ENCODE data around the gene KRTAP5-5. TPM values are rescaled to one million over a fixed set of nuclear protein-coding genes. Genes with fewer than 3 reads are reported as not detected.
A peak's percentile ranks its signal among the peaks of the same experiment; 100 is the strongest.

Gene KRTAP5-5
- total and polyA plus RNA-seq, 2 donors (not counting 3 experiments of a cell fraction or from before 2014, with no cell fraction given) = not detected

GRCh38 chr11:1639102-1639620, 9.6 kb downstream of the KRTAP5-5 start:
- intact Hi-C loops (cut with micrococcal nuclease) = loop anchor here (5.0 kb wide), 1 partner anchor 52 kb away; the partner anchor contains the start of gene KRTAP5-1

More at GRCh38 chr11:1639102-1639620, 9.6 kb downstream of the KRTAP5-5 start:
- POLR2A ChIA-PET = no interaction called here
- no TSS peak for BruUV-seq (replicated peaks)
- dilution Hi-C loops (cut with MboI; ENCODE audit: extremely low pct_ligation_motif_present, low sequenced_read_pairs) = no loop called here
- no peaks in the 10 kb centered on the region for H3K9me3 ChIP-seq (replicated peaks; ENCODE audit: control insufficient read depth, insufficient read depth, low read length)
- H3K9ac ChIP-seq (replicated peaks; ENCODE audit: extremely low read depth, insufficient read depth, low read length) = no peak overlapping the region
- H3K36me3 ChIP-seq (ENCODE audit: control insufficient read depth in 2 of 2, extremely low read depth in 1 of 2, insufficient read depth in 2 of 2, low read length in 2 of 2) = no peaks in the 10 kb centered on the region
- CTCF ChIA-PET = interaction anchor here (0.7 to 4.9 kb wide), 15 partner anchors 8 to 525 kb away, joined by 3 to 74 read pairs (median 4); partner anchors contain the start of gene KRTAP5-5
- peaks cover 2 to 3% of the 10 kb centered on the region in 2 experiments for H3K27me3 ChIP-seq (ENCODE audit: control insufficient read depth in 2 of 2, insufficient read depth in 2 of 2, low read length in 2 of 2)
- H2AFZ ChIP-seq (ENCODE audit: low read depth, low read length) = peak overlapping the region; percentile 6
- TF ChIP-seq MYC (IDR thresholded peaks at IDR 0.05; ENCODE audit: low read depth, low read length) = no peak
- TF ChIP-seq EZH2 (IDR thresholded peaks at IDR 0.05; ENCODE audit: borderline replicate concordance, low read depth, low read length, severe bottlenecking) = no peak
- TF ChIP-seq CTCF (IDR thresholded peaks at IDR 0.05; ENCODE audit: extremely low read depth in 1 of 2, insufficient read depth in 1 of 2, low read depth in 1 of 2, low read length in 2 of 2) = no peak
- no peak for TF ChIP-seq POLR2A (IDR thresholded peaks at IDR 0.05; ENCODE audit: low read depth, low read length)
- TF ChIP-seq GATA2 (IDR thresholded peaks at IDR 0.05; ENCODE audit: insufficient read depth, insufficient read length, low read depth, low read length) = peak; percentile 70
- peak overlapping the region; percentile 52 for H3K4me2 ChIP-seq (ENCODE audit: insufficient read depth, low read length)
- FAIRE-seq (peak; percentile 81), DNase-seq (ENCODE audit: low read depth, low spot score) (peak; percentile 56)
- H3K9me1 ChIP-seq (replicated peaks; ENCODE audit: control insufficient read depth, extremely low read depth, insufficient read depth, low read length) = no peaks in the 10 kb centered on the region
- H3K4me1 ChIP-seq (ENCODE audit: control insufficient read depth, extremely low read depth, insufficient read depth, low read length) = peaks cover 11% of the 10 kb centered on the region
- H3K27ac ChIP-seq (ENCODE audit: insufficient read depth, low read depth, low read length) = no peak overlapping the region
- H3K4me3 ChIP-seq (replicated peaks in 1 of 3; ENCODE audit: insufficient read depth in 1 of 3, low read depth in 1 of 3, low read length in 3 of 3) = peak overlapping the region in 1 of 3 experiments; percentile 5
- no peaks in the 10 kb centered on the region for H4K20me1 ChIP-seq (replicated peaks; ENCODE audit: control insufficient read depth, extremely low read depth, insufficient read depth, low read length)
- H3K79me2 ChIP-seq (ENCODE audit: control insufficient read depth, insufficient read depth, low read length) = no peaks in the 10 kb centered on the region
